ENCODE results near the gene BRSK1. TPM values are rescaled to one million over a fixed set of nuclear protein-coding genes. Genes with fewer than 3 reads are reported as not detected.

BRSK1 gene
- total RNA-seq, 2 experiments from 2014 or later: 2.6 to 2.7 TPM

GRCh38 chr19:55345101-55345817 is 61.5 kb downstream of the BRSK1 start:
- ChIA-PET CTCF (no interaction called here), POLR2A (no interaction called here)
- Mint-ChIP-seq H3K4me1 (ENCODE audit: low read depth) (peaks cover 4% of the 10 kb centered on the region), H3K27me3 (no peaks in the 10 kb centered on the region), H3K36me3 (ENCODE audit: low read depth) (peaks cover 15% of the 10 kb centered on the region), H3K9me3 (no peaks in the 10 kb centered on the region), H3K4me3 (no peak overlapping the region), H3K27ac (no peak overlapping the region)
- Histone ChIP-seq H3K27ac (ENCODE audit: low read depth in 1 of 2, low read length in 2 of 2) (no peak overlapping the region), H3K9me3 (ENCODE audit: control insufficient read depth in 1 of 2, insufficient read depth in 1 of 2, low read length in 2 of 2) (peaks cover 0 to 3% of the 10 kb centered on the region in 2 experiments), H3K4me1 (ENCODE audit: insufficient read depth, low read length) (peaks cover 15% of the 10 kb centered on the region), H3K4me3 (ENCODE audit: low read length) (no peak overlapping the region), H3K36me3 (ENCODE audit: insufficient read depth, low read length) (peaks cover 8% of the 10 kb centered on the region), H3K27me3 (ENCODE audit: control insufficient read depth in 1 of 2, insufficient read depth in 2 of 2, low read length in 2 of 2) (peaks cover 0 to 4% of the 10 kb centered on the region in 2 experiments)
- no peak for ATAC-seq (ENCODE audit: poor library complexity)
- no peak for DNase-seq
- intact Hi-C loops (cut with DNase I, micrococcal nuclease): no loop called here
- TF ChIP-seq, protein P1, sequence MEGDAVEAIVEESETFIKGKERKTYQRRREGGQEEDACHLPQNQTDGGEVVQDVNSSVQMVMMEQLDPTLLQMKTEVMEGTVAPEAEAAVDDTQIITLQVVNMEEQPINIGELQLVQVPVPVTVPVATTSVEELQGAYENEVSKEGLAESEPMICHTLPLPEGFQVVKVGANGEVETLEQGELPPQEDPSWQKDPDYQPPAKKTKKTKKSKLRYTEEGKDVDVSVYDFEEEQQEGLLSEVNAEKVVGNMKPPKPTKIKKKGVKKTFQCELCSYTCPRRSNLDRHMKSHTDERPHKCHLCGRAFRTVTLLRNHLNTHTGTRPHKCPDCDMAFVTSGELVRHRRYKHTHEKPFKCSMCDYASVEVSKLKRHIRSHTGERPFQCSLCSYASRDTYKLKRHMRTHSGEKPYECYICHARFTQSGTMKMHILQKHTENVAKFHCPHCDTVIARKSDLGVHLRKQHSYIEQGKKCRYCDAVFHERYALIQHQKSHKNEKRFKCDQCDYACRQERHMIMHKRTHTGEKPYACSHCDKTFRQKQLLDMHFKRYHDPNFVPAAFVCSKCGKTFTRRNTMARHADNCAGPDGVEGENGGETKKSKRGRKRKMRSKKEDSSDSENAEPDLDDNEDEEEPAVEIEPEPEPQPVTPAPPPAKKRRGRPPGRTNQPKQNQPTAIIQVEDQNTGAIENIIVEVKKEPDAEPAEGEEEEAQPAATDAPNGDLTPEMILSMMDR (IDR thresholded peaks at IDR 0.05): no peak

DNA sequence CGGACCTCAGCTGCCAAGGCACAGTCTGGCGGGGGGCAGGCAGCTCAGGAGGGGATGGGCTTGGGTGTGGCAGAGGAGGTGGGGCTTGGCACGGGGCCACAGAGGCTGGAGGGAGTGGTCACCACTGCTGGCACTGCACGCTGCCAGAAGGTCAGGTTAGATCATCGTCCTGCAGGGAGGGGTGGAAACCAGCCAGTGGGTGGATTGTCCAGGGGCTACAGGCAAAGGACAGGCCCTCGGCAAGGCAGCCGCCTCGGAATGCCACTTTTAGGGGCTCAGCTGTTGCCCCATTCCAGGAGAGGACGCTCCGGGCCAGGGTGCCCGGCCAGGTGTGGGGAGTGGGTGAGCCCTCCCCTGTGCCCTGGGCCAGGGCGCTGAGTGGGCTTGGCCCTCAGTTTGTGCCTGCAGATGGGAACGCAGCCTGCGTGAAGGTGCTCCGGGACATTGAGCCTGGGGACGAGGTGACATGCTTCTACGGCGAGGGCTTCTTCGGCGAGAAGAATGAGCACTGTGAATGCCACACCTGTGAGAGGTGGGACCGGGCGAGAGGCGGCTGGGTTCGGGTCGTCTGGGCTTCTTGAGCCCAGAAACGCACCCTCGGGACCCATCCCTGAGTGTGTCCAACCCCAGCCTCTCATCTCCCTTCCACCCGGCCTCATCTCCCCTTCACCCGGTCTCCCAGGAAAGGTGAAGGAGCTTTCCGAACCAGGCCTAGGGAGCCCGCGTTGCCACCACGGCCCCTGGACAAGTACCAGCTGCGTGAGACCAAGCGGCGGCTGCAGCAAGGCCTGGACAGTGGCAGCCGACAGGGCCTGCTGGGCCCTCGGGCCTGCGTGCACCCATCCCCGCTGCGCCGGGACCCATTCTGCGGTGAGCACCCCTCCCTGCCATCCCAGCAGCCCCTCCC is 62.3 kb downstream of the BRSK1 start:
- Mint-ChIP-seq H3K27me3 (peaks cover 6% of the 10 kb centered on the region), H3K4me3 (no peak overlapping the region), H3K9me3 (no peaks in the 10 kb centered on the region), H3K4me1 (ENCODE audit: low read depth) (peaks cover under 1% of the 10 kb centered on the region), H3K36me3 (ENCODE audit: low read depth) (peaks cover 15% of the 10 kb centered on the region), H3K27ac (no peak overlapping the region)
- H3K9me3 ChIP-seq (ENCODE audit: control insufficient read depth in 1 of 2, insufficient read depth in 1 of 2, low read length in 2 of 2): peaks cover 0 to 3% of the 10 kb centered on the region in 2 experiments
- ATAC-seq (ENCODE audit: poor library complexity) (no peak), DNase-seq (no peak)
- no peak overlapping the region for H3K4me3 ChIP-seq (ENCODE audit: low read length)
- no peak overlapping the region for H3K27ac ChIP-seq (ENCODE audit: low read depth in 1 of 2, low read length in 2 of 2)
- H3K36me3 ChIP-seq (ENCODE audit: insufficient read depth, low read length): peaks cover 8% of the 10 kb centered on the region
- peaks cover under 1 to 3% of the 10 kb centered on the region in 2 experiments for H3K27me3 ChIP-seq (ENCODE audit: control insufficient read depth in 1 of 2, insufficient read depth in 2 of 2, low read length in 2 of 2)
- TF ChIP-seq, protein P1 (IDR thresholded peaks at IDR 0.05): no peak
- CTCF ChIA-PET: no interaction called here
- intact Hi-C loops (cut with DNase I, micrococcal nuclease): no loop called here
- peaks cover 7% of the 10 kb centered on the region for H3K4me1 ChIP-seq (ENCODE audit: insufficient read depth, low read length)
- POLR2A ChIA-PET: no interaction called here

DNA sequence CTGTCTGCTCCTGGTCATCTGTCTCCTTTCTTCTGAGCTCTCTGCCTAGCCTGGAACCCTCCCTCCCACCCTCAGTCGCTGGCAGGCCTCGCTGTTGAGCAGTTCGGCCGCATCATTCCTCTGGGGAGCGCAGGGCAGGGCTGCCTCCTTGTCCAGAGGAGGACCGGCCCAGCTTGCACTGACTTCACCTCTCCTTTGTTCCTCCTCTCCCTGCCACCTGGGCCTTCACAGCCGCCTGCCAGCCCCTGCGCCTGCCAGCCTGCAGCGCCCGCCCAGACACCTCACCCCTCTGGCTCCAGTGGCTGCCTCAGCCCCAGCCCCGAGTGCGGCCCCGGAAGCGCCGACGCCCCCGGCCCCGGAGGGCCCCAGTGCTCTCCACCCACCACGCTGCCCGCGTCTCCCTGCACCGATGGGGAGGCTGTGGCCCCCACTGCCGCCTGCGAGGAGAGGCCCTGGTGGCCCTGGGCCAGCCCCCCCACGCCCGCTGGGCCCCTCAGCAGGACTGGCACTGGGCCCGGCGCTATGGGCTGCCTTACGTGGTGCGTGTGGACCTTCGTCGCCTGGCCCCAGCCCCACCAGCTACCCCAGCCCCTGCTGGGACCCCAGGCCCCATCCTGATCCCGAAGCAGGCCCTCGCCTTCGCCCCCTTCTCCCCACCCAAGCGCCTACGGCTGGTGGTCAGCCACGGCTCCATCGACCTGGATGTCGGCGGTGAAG is 63.1 kb downstream of the BRSK1 start:
- Mint-ChIP-seq H3K27ac (no peak overlapping the region), H3K4me3 (no peak overlapping the region), H3K27me3 (peaks cover 15% of the 10 kb centered on the region), H3K4me1 (ENCODE audit: low read depth) (peaks cover 6% of the 10 kb centered on the region), H3K36me3 (ENCODE audit: low read depth) (peaks cover 11% of the 10 kb centered on the region), H3K9me3 (no peaks in the 10 kb centered on the region)
- TF ChIP-seq, protein P1 (IDR thresholded peaks at IDR 0.05): no peak
- H3K4me1 ChIP-seq (ENCODE audit: insufficient read depth, low read length): peaks cover 2% of the 10 kb centered on the region
- H3K36me3 ChIP-seq (ENCODE audit: insufficient read depth, low read length): peaks cover 8% of the 10 kb centered on the region
- POLR2A ChIA-PET: no interaction called here
- no peak for ATAC-seq (ENCODE audit: poor library complexity)
- H3K27ac ChIP-seq (ENCODE audit: low read depth in 1 of 2, low read length in 2 of 2): no peak overlapping the region
- DNase-seq: no peak
- H3K4me3 ChIP-seq (ENCODE audit: low read length): no peak overlapping the region
- H3K27me3 ChIP-seq (ENCODE audit: control insufficient read depth in 1 of 2, insufficient read depth in 2 of 2, low read length in 2 of 2): peaks cover 7 to 8% of the 10 kb centered on the region in 2 experiments
- intact Hi-C loops (cut with DNase I, micrococcal nuclease): no loop called here
- CTCF ChIA-PET: no interaction called here
- H3K9me3 ChIP-seq (ENCODE audit: control insufficient read depth in 1 of 2, insufficient read depth in 1 of 2, low read length in 2 of 2): peaks cover 0 to 7% of the 10 kb centered on the region in 2 experiments
